IPS-15b (cell line): ENCODE data around the gene LMBR1.
"Not testable (repeated sequence)": the region's sequence is repeated elsewhere in the genome, so short reads cannot be mapped to it uniquely, and the experiment has no call there.

Experiments
- H3K27me3 ChIP-seq: one replicate; pipeline ENCODE4 v1.6.1; 2013; ENCODE audit warnings: low read length; ENCODE audit not compliant: control insufficient read depth, insufficient read depth
- H3K36me3 ChIP-seq: one replicate; pipeline ENCODE4 v1.6.1; 2013; ENCODE audit warnings: low read length; ENCODE audit not compliant: control insufficient read depth, insufficient read depth
- H3K4me1 ChIP-seq: one replicate; pipeline ENCODE4 v1.6.1; 2013; ENCODE audit warnings: mild to moderate bottlenecking, low read length; ENCODE audit not compliant: control insufficient read depth, insufficient read depth
- H3K4me3 ChIP-seq: one replicate; pipeline ENCODE4 v1.5.1; 2013; ENCODE audit warnings: low read depth, low read length
- H3K9ac ChIP-seq: one replicate; pipeline ENCODE4 v1.6.1; 2013; ENCODE audit warnings: low read depth, mild to moderate bottlenecking, low read length
- H3K9me3 ChIP-seq: one replicate; pipeline ENCODE4 v1.6.1; 2013; ENCODE audit warnings: mild to moderate bottlenecking, low read length; ENCODE audit not compliant: control insufficient read depth, insufficient read depth

LMBR1 gene

DNA sequence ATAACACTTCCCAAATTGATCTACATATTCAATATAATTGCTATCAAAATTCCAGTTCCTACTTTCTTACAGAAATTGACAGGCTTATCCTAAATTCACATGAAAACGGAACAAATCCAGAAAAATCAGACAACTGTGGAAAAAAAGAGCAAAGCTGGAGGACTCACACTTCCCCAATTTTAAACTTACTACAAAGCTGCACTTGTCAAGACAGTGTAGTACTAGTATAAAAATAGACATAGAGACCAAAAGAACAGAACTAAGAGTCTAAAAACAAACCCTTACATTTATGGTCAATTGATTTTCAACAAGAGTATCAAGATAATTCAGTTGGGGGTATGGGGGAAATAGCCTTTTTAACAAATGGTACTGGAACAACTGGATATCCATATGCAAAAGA is 27.5 kb downstream of the LMBR1 start:
- Histone ChIP-seq H3K27me3 (no peaks in the 10 kb centered on the region), H3K9me3 (no peaks in the 10 kb centered on the region), H3K4me1 (no peaks in the 10 kb centered on the region), H3K9ac (no peak overlapping the region), H3K36me3 (peaks cover 2% of the 10 kb centered on the region), H3K4me3 (no peak overlapping the region)

DNA sequence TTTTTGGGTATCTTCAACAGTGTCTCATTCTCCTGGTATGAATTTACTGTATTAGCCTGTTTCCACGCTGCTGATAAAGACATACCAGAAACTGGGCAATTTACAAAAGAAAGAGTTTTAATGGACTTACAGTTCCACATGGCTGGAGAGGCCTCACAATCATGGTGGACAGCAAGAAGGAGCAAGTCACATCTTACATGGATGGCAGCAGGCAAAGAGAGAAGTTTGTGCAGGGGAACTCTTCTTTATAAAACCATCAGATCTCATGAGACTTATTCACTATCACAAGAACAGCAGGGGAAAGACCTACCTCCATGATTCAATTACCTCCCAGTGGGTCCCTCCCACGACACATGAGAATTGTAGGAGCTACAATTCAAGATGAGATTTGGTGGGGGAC is 31.0 kb downstream of the LMBR1 start:
- not testable (repeated sequence) for H3K4me1 ChIP-seq, H3K9me3 ChIP-seq, H3K9ac ChIP-seq, H3K36me3 ChIP-seq, H3K4me3 ChIP-seq, H3K27me3 ChIP-seq

DNA sequence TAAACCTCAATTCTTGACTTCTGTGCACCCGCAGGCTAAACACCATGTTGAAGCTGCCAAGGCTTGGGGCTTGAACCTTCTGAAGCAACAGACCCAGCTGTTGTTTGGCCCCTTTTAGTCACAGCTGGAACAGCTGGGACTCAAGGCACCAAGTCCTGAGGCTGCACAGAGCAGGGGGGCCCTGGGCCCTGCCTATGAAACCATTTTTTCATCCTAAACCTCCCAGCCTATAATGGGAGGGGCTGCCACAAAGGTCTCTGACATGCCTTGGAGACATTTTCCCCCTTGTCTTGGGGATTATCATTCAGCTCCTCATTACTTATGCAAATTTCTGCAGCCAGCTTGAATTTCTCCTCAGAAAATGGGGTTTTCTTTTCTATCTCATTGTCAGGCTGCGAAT is 31.8 kb downstream of the LMBR1 start:
- Histone ChIP-seq H3K4me3 (no peak overlapping the region), H3K9ac (no peak overlapping the region), H3K36me3 (peaks cover 2% of the 10 kb centered on the region), H3K4me1 (no peaks in the 10 kb centered on the region), H3K9me3 (no peaks in the 10 kb centered on the region), H3K27me3 (no peaks in the 10 kb centered on the region)

DNA sequence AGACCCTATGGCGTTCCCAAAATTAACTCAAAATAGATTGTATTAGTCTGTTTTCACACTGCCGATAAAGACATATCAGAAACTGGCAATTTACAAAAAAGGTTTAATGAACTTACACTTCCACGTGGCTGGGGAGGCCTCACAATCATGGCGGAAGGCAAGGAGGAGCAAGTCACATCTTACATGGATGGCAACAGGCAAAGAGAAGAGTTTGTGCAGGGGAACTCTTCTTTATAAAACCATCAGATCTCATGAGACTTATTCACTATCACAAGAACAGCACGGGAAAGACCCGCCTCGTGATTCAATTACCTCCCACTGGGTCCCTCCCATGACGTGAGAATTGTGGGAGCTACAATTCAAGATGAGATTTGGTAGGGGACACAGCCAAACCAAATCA is 32.9 kb downstream of the LMBR1 start:
- H3K9me3 ChIP-seq: not testable (repeated sequence)

DNA sequence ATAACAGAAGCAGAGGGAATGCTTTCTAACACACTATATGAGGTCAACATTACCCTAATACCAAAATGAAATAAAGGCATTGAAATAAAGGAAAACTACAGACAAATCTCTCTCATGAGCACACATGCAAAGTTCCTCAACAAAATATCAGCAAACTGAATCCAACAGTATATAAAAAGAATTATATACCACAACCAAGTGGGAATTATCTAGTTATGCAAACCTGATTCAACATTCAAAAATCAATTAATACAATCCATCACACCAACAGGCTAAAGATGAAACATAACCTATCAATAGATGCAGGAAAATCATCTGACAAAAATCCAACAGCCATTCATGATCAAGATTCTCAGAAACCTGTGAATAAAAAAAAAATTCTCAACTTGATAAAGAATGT is 34.5 kb downstream of the LMBR1 start:
- Histone ChIP-seq H3K9ac (no peak overlapping the region), H3K4me3 (no peak overlapping the region), H3K9me3 (peaks cover 3% of the 10 kb centered on the region), H3K36me3 (peaks cover 2% of the 10 kb centered on the region), H3K4me1 (no peaks in the 10 kb centered on the region), H3K27me3 (no peaks in the 10 kb centered on the region)

More for the DNA sequence above, 32.9 kb downstream of the LMBR1 start:
- not testable (repeated sequence) for H3K36me3 ChIP-seq, H3K9ac ChIP-seq, H3K4me1 ChIP-seq, H3K27me3 ChIP-seq, H3K4me3 ChIP-seq

DNA sequence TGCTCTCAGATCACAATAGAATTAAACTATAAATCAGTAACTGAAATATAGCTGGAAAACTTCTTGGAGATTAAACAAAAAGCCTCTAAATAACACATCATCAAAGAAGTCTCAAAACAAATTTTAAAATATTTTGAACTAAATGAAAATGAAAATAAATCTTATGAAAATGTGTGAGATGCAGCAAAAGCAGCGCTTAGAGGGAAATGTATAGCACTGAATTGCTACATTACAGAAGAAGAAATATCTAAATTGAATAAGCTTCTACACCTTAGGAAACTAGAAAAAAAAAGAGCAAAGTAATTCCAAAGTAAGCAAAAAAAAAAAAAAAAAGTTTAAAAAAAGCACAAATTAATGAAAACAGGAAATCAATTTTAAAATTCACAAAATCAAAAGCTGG is 35.2 kb downstream of the LMBR1 start:
- Histone ChIP-seq H3K36me3 (no peaks in the 10 kb centered on the region), H3K9ac (no peak overlapping the region), H3K4me3 (no peak overlapping the region), H3K27me3 (no peaks in the 10 kb centered on the region), H3K9me3 (peaks cover 3% of the 10 kb centered on the region), H3K4me1 (no peaks in the 10 kb centered on the region)

DNA sequence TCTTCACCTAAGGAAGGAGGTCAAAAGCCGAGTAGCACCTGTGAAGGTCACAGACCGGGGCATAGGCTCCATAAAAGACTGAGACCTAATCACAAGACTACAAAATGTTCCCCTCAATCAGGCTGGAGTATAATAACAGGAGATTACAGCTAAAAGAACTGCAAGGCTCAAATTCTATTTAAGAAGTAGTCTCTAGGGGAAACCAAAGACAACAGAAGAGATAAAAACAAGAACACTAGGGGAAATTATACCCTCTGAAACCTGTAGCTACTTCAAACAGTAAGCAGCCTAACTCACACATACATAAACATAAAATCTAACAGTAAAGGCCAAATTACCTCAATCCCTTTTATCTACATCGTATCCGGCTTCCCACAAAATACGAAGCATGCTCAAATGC is 38.3 kb downstream of the LMBR1 start:
- Histone ChIP-seq H3K9me3 (peaks cover 3% of the 10 kb centered on the region), H3K27me3 (no peaks in the 10 kb centered on the region), H3K9ac (no peak overlapping the region), H3K4me3 (no peak overlapping the region), H3K4me1 (no peaks in the 10 kb centered on the region), H3K36me3 (no peaks in the 10 kb centered on the region)

DNA sequence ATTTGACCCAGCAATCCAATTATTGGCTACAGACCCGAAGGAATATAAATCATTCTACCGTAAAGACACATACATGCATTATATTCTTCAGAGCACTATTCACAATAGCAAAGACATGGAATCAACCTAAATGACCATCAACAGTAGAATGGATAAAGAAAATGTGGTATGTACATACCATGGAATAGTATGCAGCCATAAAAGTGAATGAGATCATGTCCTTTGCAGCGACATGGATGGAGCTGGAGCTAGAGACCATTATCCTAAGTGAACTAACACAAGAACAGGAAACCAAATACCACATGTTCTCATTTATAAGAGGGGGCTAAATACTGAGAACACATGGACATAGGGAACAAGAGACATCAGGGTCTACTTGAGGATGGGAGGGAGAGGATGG is 44.0 kb downstream of the LMBR1 start:
- Histone ChIP-seq H3K36me3 (no peaks in the 10 kb centered on the region), H3K4me3 (no peak overlapping the region), H3K4me1 (no peaks in the 10 kb centered on the region), H3K9ac (no peak overlapping the region), H3K9me3 (no peaks in the 10 kb centered on the region), H3K27me3 (no peaks in the 10 kb centered on the region)

DNA sequence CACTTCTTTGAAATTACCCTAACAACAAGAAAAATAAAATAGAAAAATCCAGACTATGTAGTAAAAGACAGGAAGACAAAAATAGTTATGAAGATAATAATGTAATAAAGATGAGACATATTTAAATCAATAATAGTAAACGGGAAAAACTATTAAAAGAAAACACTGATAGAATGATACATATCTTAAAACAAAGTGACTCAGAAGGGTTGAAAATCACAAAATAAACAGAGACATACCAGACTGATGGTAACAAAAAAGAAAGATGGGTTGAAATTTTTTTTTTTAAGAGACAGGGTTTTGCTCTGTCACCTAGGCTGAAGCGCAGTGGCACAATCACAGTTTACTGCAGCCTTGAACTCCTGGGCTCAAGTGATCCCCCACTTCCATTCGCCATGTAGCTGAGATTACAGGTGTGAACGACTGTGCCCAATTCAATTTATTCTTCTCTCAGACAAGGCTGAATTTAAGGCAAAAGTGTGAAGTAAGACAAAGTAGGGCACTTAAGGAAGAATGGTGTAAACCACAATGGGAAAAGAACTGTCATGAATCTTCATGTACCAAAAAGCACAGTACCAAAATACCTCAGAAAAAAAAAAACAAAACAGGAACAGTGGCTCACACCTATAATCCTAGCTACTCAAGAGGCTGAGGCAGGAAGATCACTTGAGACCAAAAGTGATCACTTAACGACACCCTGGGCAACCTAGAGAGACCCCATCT is 47.4 kb downstream of the LMBR1 start:
- H3K4me1 ChIP-seq: peaks cover 4% of the 10 kb centered on the region
- H3K27me3 ChIP-seq: no peaks in the 10 kb centered on the region

DNA sequence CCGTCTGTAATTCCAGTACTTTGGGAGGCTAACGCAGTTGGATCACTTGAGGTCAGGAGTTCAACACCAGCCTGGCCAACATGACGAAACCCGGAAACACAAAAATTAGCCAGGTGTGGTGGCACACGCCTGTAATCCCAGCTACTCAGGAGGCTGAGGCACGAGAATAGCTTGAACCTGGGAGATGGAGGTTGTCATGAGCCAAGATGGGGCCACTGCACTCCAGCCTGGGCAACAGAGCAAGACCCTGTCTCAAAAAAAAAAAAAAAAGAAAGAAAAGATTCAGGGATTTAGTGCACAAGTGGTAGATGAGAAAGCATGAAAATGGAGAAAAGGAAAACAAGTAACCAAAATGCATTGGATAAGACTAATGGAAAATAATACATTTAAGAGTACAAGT is 49.4 kb downstream of the LMBR1 start:
- H3K4me3 ChIP-seq, H3K9me3 ChIP-seq, H3K36me3 ChIP-seq, H3K27me3 ChIP-seq, H3K4me1 ChIP-seq, H3K9ac ChIP-seq: not testable (repeated sequence)

More for the DNA sequence above, 47.4 kb downstream of the LMBR1 start:
- no peak overlapping the region for H3K4me3 ChIP-seq
- H3K36me3 ChIP-seq: no peaks in the 10 kb centered on the region
- H3K9me3 ChIP-seq: no peaks in the 10 kb centered on the region
- no peak overlapping the region for H3K9ac ChIP-seq

DNA sequence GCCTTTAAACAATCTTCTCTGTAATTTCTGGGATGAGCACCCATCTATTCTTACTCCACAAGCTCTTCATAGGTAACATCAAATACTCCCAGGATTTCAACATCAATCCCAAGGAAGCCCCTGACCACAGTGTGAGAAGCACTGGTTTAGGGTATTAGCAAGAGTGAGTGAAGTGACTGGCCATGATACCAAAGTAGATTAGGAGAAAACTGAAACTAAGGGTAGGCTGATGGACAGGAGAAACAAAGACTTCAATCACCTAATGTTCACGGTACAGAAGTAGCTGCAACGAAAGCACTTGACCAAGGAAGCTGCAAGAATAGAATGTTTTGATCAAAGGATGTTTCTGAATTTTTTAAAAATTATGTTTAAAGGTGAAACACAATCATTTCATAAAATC is 49.8 kb downstream of the LMBR1 start:
- no peaks in the 10 kb centered on the region for H3K27me3 ChIP-seq
- peaks cover 4% of the 10 kb centered on the region for H3K4me1 ChIP-seq
- no peaks in the 10 kb centered on the region for H3K9me3 ChIP-seq
- no peak overlapping the region for H3K4me3 ChIP-seq
- H3K36me3 ChIP-seq: no peaks in the 10 kb centered on the region
- H3K9ac ChIP-seq: no peak overlapping the region

DNA sequence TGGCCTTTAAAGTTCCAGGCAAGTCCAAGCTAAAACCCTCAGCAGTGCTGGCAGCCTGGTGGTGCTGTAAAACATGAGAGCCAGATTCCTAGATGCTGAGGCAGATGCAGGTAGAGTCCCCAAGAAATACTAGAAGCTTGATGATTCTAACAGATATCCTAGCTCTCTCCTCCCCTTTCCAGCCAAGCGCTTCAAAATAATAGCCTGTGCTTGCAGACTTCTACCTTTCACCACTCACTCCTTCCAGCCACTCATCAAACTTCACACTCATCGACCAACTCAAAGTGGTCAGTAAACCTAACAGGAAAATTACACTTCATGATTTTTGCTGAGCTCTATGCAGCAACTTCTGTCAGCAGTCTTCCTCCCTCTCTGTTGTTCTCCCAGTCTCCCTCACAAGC is 50.2 kb downstream of the LMBR1 start:
- Histone ChIP-seq H3K4me3 (no peak overlapping the region), H3K9ac (no peak overlapping the region), H3K4me1 (peaks cover 4% of the 10 kb centered on the region), H3K36me3 (no peaks in the 10 kb centered on the region), H3K27me3 (no peaks in the 10 kb centered on the region), H3K9me3 (no peaks in the 10 kb centered on the region)
